Muscle of arm (tissue), 14 donors: Measurements from ENCODE around the gene HSD17B13. TPM values are rescaled to one million over a fixed set of nuclear protein-coding genes. Genes with fewer than 3 reads are reported as not detected.
"Not testable (repeated sequence)": the region's sequence is repeated elsewhere in the genome, so short reads cannot be mapped to it uniquely, and the experiment has no call there.

ENCODE experiments used
- DNase-seq: peaks from one replicate; pipeline ENCODE4 v3.0.0-alpha.2; 2013
- long read RNA-seq, 11 donors: transcript quantifications; one replicate each; lab custom pipeline, GENCODE V29; 2026
- polyA plus RNA-seq, 12 donors: library from polyadenylated mRNA; unstranded; fragments of 120-200 nt; gene quantifications; one replicate each; pipeline ENCODE4 v1.2.1, GENCODE V29; 2013; ENCODE audit not compliant: insufficient read length in 12 of 12

HSD17B13 gene, protein sequence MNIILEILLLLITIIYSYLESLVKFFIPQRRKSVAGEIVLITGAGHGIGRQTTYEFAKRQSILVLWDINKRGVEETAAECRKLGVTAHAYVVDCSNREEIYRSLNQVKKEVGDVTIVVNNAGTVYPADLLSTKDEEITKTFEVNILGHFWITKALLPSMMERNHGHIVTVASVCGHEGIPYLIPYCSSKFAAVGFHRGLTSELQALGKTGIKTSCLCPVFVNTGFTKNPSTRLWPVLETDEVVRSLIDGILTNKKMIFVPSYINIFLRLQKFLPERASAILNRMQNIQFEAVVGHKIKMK
- polyA plus RNA-seq: under 1 TPM in 9 of 12 donors, not detected in 3; 0.20 to 0.50 (median 0.36) TPM
- long read RNA-seq, donor 1: 0 reads
- long read RNA-seq, donor 2: 0 reads
- long read RNA-seq, donor 3: 0 reads
- long read RNA-seq, donor 4: 0 reads
- long read RNA-seq, donor 5: 0 reads
- long read RNA-seq, donor 6: 0 reads
- long read RNA-seq, donor 7: 0 reads
- long read RNA-seq, donor 8: 0 reads
- long read RNA-seq, donor 9: 0 reads
- long read RNA-seq, donor 10: 0 reads
- long read RNA-seq, donor 11: 0 reads

DNA sequence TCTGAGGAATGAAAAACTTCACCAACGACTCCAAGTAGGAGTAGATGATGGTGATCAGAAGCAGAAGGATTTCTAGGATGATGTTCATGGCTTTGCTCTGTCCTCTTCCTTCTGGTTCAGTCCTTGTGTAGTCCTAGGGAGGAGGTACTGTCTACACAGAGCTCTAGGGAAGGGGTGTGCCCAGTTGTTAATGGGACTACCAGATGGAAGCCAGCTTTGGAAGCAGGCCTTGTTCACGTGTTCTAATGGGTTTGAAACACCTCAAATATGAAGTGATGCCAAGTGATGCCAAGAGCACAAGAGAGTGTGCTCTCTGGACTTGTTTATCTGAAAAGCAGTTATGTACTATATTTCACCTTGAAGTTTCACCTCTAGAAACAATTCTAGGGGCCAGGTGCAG is at the start of gene HSD17B13:
TSS of gene HSD17B13 (minus strand) at position 129 of the 400 bp plus-strand sequence. CDS start at position 88, 41 bp downstream.
- no peak for DNase-seq

DNA sequence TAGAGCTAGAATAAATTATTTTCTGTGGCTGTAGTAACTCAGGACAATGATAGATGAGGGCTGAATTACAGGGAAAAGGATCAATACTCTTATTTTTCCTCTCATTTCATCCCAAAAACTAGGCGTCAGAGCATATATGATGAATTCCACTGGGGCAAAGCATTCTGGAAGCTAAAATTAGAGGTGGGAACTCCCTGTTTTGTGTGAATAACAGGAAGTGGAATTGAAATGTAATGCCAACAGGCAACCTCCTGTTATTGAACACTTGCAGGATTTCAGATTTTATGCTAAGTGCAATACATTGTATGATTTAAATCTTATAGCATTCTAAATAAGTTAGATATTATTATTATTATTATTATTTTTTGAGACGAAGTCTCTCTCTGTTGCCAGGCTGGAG is 47.4 kb upstream of the HSD17B13 start:
- DNase-seq: no peak

DNA sequence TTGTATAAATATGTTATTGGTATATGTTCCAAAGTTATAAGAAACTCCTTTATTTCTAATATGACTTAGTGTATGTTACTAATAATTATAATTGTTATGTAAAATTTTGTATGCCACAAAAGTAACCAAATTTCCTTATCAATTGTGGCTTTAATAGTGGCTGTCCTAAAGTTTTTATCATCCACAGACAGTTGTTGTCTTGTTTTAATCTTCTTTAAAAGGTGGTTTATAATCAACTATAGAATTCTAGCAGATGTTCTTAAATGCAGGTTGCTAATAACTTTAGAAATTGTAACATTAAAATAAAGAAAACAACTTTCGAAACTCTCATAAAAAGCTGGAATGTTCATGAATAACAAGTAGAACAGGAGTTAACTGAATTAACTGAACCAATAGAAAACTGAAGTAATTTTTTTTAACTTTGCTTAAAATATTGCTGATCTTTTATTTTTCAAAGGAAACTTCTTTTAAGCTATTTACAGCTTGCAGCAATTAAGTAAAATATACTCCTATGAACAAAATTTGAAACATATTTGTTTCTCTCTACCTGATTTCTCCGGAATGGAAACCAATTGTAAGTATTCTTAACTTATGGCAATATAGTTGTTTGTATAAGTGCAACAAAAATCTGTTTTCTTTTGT is 44.0 kb upstream of the HSD17B13 start:
- DNase-seq: no peak

DNA sequence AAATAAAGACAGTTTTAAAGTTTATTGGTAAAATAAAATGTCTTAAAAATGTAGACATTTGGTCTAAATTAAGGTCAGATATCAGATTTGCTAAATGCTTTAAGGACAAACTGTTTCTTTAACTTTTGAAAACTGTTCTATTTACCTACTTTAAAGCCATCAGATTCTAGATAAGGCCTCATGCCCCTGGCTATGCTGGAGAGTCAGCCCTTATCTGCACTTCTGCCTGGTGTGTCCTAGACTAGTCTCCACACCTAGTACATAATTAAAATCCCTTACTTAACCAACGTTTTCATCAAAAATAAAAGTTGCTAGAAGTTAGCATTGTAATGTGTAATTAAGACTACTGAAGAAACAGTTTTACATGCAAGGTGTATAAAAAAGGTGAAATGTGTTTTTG is 42.7 kb upstream of the HSD17B13 start:
- no peak for DNase-seq

DNA sequence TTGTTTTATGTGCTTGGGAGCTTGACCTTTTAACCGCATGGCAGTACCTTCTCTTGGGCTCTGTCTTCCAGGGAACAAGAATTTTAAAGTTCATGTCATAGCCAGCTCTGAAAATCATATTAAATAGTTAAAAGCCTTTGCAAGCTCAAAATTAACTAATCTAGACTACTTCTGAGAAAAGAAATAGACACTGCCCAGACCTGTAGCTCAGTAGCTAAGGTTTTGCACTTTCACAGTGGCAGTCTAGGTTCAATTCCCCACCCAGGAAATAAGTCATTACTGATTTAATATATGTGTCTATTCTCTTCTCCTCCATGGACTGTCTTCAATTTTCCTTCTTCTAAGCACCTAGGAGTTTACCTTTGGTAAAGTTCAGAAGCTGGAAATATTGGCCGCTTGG is 40.9 kb upstream of the HSD17B13 start:
- DNase-seq: no peak

GRCh38 chr4:87360338-87360935 is 37.8 kb upstream of the HSD17B13 start:
- no peak for DNase-seq

DNA sequence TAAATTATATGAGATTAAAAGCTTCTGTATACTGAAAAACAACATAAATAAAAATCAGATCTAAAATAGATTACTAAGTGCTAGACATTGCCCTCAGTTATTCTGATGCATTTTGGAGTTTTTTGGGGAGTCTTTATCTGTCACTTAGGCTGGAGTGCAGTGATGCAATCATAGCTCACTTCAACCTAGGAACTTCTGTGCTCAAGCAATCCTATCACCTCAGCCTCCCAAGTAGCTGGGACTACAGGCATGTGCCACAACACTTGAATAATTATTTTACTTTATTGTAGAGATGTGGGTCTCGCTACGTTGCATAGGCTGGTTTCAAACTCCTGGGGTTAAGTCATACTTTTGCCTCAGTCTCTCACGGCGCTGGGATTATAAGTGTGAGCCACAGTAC is 36.6 kb upstream of the HSD17B13 start:
- no peak for DNase-seq

GRCh38 chr4:87356832-87357526 is 34.3 kb upstream of the HSD17B13 start:
- DNase-seq: no peak

GRCh38 chr4:87354168-87355102 is 31.8 kb upstream of the HSD17B13 start:
- no peak for DNase-seq

DNA sequence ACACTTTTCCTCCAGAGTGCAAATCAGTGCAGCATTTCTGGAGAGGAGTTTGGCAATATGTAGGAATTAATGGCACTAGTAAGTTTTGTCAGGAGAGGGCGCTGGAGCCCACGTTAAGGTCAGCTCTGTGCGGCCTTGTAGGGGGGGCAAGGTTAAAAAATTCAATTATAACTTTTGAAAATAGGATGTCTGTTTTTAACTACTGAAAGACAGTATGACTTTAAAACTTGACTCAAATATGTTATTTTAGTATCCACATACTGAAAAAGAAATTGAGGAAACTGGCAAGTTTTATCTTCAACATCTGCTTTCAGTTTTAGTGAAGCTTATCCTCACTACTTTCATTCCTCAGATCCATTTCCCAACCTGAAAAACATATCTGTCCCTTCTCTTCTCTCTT is 30.9 kb upstream of the HSD17B13 start:
- peak; percentile 34 for DNase-seq

- DNase-seq: no peak
These were observed 22.5 kb upstream of the HSD17B13 start for GRCh38 chr4:87345139-87345538.

DNA sequence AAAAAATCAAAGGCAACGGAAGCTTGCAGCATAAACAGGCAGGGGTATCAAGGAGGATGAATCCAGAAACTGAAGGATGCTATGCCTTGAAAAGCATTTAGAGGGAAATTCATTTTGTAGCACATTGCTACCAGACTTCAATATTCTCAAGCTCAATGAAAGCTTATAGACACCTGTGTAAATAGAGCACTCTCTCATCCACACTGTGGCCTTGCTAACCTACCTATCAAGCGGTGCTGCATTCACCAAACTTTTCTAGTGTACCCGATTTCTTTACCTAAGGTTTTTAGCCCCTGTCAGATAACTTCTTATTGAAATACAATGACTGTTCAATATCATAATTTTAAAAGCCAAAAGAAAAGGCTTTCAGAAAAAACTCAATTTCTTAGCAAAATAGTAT is 20.2 kb upstream of the HSD17B13 start:
- DNase-seq: no peak

- not testable (repeated sequence) for DNase-seq
These were observed 19.4 kb upstream of the HSD17B13 start for GRCh38 chr4:87341954-87342635.

GRCh38 chr4:87339440-87339839 is 16.8 kb upstream of the HSD17B13 start:
- no peak for DNase-seq

GRCh38 chr4:87337361-87337760 is 14.7 kb upstream of the HSD17B13 start:
- DNase-seq: no peak

GRCh38 chr4:87333267-87333666 is 10.6 kb upstream of the HSD17B13 start:
- no peak for DNase-seq

GRCh38 chr4:87330761-87331160 is 8.1 kb upstream of the HSD17B13 start:
- no peak for DNase-seq

DNA sequence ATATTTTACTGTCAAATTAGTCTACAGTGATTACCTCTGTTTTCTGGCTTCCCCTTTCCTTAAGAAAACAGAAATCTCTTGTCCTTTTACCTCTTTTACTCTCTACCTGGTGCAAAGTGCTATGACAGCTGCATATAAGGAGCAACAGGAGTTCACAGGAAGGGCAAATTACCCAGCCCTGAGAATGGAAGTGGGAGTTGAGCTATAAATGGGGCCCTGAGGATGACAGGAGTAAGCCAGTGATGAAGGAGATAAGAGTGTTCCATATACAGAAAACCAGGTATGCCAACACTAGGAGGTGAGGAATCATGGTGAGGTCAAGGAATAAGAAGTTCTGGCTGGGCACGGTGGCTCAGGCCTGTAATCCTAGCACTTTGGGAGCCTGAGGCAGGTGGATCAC is 4.5 kb upstream of the HSD17B13 start:
- DNase-seq: no peak

GRCh38 chr4:87326460-87326859 is 3.8 kb upstream of the HSD17B13 start:
- no peak for DNase-seq

DNA sequence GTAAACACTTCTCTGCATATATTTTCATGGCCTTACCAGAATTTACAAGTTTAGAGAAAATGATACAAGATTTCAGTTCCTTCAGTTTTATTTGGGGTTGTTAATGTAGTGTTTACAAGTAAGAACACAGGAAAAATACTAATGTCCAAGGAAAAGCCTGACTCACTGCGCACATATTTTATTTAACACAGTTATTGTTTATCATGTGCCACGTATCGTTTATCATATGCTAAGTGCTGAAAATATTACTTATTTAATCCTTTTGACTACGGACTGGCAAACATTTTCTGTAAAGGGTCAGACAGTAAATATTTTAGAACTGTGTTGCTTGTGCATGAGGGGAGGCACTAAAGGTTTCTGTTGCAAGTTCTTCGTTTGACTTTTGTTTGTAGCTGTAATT is 794 bp downstream of the HSD17B13 start:
- no peak for DNase-seq
